GM23248 (cell line): ENCODE data around the gene LMO3.

Source experiments
- EZH2 ChIP-seq: fragments of 200-600 bp; sonication (generic); IDR thresholded peaks from 2 replicates; pipeline ENCODE4 v1.6.1; 2018; ENCODE audit warnings: antibody characterized with exemption, mild to moderate bottlenecking; ENCODE audit not compliant: insufficient read depth, poor library complexity, severe bottlenecking
- EZH2phosphoT487 ChIP-seq: fragments of 200-600 bp; sonication (generic); IDR thresholded peaks from 2 replicates; pipeline ENCODE4 v1.6.1; 2018; ENCODE audit warnings: antibody characterized with exemption, moderate library complexity, mild to moderate bottlenecking, low read depth; ENCODE audit not compliant: insufficient read depth

DNA sequence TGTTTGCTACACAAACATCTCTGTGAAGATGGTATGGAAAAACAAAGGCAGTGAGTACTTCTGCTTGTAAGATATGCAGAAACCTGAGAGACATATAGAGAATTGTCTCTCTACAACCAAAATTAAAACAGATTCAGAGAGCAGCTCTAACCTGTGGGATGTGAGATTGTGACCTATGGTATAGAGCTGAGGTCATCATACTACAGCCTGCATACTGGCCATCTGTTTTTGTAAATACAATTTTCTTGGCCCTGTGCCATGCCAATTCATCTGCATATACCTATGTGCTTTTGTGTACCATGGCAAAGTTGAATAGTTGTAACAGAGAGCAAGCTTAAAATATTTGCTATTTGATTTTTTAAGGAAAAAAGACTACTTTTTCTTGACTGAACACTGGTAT is 99.6 kb downstream of the LMO3 start:
- TF ChIP-seq EZH2, result no peak
- no peak for TF ChIP-seq EZH2phosphoT487
